ENCODE results near the gene SDCCAG8.

The SDCCAG8 gene

DNA sequence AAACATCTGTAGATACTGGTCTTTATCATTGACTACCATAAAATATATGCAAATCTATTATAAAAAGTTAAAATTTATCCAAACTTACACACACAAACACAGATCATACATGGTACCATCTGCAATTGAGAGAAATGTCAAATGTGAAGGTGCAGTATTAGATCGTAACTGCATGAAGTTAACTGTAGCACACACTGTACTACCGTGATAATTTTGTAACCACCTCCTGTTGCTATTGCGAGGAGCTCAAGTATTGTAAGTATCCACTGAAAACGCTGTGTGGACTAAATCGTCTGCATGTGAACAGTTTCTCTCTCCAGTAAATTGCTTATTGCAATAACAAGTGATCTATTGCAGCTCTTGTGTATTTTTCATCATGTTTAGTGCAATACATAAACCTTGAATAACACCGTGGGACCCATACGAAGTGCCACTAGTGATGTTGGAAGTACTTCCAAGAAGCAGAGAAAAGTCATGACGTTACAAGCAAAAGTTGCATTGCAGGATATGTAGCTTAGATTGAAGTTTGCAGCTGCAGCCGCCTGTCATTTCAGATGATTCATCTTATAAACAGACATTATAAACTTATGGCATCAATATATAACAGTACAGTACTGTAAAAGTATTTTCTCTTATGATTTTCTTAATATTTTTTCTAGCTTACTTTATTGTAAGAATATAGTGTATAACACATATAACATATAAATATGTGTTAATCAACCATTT is 172.9 kb downstream of the SDCCAG8 start:
- no peak for DNase-seq

DNA sequence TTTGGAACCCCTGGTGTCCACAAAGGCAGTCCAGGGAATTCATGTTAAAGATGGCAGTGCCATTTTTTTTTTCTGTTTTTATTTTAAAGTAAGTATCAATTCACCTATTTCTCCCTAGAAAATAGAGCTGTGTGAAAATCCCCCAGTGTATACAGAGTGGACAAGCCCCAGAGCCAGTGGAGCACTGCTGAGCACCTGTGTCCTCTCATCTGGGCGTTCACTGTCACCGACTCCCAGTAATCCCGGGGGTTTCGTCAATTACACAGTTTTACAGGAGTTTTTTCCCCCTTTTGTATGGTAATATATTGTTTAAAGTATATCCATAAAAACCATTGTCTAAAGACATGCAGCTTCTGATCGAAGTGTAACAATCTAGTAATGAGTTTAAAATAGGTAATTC is 175.8 kb downstream of the SDCCAG8 start:
- no peak for DNase-seq

DNA sequence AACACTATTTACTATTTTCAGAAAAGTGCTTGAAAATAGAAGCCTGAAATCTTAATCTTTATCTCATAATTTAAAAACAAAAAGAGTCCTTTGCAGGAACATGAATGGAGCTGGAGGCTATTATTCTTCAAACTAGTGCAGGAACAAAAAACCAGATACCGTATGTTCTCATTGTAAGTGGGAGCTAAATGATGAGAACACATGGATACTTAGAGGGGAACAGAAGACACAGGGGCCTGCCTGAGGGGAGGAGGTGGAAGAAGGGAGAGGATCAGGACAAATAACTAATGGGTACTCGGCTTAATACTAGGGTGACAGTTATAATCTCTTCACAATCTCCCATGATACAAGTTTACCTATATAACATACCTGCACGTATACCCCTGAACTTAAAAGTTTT is 176.3 kb downstream of the SDCCAG8 start:
- no peak for DNase-seq

DNA sequence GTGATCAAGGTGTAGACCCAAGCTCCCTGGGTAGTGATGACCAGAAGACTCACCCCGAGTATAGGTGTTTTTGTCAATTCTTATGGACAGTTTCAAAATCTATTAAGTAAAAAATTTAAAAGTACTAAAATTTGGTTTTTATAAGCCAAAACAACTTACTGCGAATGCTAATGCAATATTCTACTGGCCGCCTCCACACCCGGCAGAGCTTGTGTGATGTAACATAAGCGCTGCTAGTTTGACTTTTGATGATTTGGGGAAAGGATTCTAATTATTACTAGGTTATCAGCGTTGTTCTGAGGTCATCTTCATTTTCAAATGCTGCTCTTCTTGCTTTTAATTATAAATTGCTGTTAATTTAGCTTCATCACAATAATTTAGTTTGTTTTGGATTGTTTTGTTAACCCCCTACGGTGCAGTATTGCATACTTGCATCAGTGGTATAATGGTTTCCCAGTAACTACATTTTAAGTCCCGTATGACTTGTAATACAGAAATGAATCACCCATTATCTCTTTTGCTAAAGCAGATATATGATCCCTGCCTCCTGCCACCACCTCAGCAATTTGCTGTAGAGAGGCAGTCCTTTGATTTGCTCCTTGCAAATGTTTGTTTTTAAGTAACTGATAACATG is 178.0 kb downstream of the SDCCAG8 start:
- no peak for DNase-seq

DNA sequence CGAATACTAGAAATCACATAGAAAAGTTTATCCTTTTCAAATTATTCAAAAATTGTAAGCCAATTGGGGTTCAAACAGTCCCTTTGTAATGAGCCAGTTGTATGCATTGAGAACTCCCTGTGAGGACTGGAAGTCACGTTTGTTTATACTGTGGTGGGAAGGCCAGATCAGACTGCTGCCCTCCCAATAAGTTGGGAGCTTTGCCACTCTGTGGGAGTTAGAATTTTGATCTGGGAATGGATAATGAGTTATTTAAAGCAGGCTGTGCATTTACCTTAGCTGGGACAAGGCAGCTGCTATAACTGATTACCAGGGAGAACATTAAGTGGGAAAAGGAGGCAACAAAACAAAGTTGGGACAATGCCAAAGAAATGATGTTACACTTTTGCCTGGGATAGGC is 178.8 kb downstream of the SDCCAG8 start:
- no peak for DNase-seq

DNA sequence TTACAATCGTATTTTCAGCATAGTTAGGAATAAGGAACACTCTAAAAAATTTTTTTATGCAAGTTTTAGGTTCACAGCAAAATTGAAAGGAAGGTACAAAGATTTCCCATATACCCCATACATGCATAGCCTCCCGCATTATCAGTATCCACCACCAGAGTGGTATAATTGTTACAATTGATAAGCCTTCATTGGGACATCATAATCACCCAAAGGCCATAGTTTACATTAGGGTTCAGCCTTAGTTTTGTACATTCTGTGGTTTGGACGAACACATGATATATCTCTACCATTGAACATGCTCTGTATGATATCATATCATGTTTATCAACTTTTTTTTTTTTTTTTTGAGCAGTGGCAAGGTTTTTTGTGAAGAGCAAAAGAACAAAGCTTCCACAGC is 180.0 kb downstream of the SDCCAG8 start:
- no peak for DNase-seq

DNA sequence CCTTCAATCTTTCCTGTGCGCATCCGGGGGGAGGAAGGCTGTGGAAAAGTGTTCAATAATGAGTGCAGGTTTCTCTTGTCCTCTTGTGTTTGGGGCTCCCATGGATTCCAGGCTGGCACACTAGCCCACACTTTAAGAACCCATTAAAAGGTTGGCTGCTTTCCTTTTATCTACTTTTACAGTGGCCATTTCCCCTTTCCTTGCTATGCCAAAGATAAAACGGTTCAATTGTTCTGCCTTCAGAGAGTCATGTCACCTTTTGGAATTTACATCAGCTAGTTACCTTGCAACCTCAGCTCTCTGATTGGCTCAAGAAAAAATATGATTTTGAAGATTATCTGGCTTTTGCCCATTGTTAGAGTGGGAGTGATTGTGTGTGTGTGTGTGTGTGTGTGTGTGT is 182.3 kb downstream of the SDCCAG8 start:
- no peak for DNase-seq

DNA sequence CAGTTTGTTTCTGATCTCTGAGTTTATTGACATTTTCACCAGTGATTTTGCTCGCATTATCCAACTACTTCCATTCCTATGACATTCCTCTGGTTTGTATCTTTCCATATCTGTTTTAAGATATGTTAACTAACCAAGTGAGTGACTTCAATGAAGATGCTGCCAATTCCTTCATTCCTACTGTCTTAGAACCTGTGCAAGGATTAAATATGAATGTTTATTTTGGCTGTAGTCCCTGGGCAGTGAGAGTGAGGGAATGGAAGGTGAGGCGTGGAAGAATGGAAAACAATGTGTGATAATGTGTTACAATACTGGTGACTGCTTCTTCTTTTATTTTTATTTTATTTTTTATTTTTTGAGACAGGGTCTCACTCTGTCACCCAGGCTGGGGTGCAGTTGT is 183.0 kb downstream of the SDCCAG8 start:
- no peak for DNase-seq

DNA sequence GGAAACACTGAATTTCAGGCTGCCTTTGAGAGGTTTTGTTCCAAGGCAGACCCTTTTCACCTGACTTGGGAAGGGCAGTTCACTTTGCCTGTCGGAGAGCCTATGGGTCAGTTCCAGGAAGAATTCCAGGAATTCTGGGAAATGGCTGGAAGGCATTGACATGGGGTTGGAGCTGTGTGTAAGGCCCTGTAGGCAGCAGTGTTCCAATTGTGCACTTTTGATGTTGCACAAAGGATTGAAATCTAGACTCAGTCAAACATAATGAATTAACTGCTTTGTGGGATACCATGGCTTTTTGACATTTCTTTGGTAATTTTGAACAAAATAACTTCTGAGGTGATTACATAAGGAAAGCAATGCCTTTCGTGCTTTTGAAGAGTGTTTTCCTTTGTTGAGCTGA is 184.6 kb downstream of the SDCCAG8 start:
- no peak for DNase-seq

DNA sequence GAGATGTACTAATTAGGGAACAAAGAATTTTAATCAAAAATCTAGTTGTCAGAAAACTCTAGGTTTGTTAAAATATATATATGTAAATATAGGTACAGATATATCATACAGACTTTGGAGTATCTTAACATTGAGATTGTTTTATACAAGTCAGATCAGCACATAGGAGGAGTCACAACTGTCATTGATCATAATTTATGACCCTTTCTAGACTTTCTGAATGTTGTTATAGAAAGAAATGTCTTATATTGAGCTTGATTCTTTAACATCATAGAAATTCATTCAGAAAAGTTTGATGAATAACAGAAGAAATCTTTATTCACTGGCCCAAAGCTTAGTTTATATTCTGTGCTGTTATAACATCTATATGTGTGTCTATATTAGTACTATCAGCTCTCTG is 185.8 kb downstream of the SDCCAG8 start:
- no peak for DNase-seq

DNA sequence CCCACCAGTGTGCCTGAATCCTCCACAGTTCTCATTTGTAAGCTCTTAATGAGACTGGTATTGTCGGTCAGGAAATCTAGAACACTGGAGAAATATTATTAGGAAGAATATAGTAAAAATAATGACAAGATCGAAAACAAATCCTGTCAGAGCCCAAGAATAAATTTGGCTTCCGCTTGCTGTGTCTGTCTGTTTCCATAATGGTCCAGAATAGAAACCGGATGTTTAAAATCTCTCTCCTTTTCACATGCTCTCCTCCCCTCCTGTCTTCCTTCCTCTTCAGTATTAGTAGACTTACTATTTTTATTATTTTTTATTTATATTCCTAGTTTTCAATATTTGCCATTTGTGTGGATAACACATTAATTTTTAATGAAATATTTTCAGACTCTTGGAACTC is 187.7 kb downstream of the SDCCAG8 start:
- DNase-seq, result no peak

DNA sequence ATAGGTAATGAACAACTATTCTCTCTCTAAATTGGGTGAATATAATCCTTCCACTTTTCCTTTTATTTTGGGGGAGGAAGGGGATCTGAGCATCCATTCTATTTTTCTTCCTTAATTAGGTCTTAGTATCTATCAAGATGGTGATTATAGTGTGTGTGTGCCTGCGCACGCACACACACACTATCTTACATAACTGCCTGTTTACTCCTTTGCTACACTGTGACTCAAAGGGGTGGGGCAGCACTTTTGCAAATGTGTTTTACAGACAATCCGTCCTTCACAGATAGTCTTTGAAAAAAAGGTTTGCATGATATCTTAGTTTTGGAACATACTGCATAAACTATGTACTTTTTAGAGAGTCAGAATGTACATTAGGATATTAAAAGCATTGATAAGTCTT is 191.5 kb downstream of the SDCCAG8 start:
- DNase-seq, result no peak

DNA sequence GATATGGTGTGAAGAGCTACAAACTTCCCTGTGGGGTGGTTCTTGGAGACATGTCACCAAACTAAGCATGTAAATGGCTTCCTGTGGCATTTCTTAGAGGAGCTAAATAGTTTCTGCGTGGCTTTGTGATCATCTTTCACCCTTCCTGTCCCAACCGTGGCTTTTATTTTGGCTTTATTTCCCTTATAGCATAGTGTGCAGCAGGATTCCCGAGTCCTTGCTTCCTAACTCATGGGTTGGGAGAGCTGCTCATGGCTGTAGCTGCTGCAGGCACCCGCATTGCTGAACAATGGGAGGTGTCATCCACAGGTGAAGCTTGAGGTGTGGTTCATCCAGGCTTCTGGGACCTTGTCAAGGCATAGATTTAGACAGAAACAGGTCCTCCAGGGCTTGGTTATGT is 192.0 kb downstream of the SDCCAG8 start:
- DNase-seq, result no peak

DNA sequence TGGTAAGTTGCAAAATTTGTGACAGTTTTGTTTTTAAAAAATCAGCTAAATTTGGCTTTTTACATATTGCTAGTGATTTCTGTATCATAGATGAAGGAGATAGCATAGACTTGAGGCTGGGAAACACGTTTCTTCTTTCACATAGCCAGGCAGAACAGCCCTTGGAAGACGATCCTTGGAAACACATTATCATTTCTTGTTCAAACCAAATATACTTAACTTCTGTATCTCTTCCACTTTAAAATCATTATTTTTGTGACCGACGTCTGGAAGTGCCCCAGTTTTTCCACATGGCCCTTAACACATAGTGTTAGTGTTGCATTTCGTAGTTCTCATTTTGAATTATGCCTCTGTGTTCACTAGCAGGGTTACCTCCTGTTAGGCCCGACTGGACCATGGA is 193.5 kb downstream of the SDCCAG8 start:
- no peak for DNase-seq

DNA sequence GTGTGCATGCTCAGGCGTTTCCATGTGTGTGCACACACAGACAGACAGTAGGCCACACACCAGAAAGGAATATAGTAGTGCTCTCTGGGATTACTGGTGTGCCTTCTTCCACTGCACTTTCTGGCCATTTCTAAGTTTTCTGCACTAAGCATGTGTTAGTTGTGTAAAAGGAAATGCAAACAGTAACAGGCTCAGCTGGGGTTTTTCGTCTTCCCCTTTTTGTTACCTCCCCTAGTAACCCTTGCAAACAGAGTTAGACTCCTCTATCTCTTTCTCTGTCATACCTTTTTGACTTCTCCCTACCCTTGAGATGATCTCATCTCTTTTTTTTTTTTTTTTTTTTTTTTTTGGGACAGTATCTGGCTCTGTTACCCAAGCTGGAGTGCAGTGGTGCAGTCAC is 196.3 kb downstream of the SDCCAG8 start:
- no peak for DNase-seq

DNA sequence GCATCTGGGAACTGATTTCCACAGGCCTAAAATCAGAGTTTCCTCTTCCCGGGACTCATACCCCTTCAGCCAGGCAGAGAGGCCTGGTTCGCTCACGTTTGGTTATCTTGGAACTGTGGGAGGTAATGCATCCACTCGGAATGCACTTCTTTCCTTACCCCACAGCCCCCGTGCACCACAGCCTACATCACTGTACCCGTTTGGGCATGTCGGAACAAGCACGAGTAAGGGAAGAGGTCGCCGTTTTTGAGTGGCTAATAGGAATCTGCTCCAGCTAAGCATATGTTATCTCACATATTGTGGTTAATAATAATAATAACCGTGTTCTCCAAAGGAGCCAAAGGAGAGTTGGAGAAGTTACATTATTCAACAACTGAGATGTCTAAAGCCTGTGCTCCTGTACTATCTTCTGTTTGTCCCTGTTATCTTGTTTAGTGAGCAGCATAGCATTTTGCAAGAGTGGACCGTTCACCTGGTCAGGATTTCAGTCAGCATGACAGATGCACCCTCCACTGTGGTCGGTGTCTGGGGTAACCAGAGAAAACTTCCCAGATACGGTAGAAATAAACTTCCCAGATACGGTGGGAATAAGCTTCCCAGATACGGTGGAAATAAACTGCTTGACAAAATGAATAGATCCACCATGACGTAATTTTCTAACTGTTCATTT is 198.6 kb downstream of the SDCCAG8 start:
- DNase-seq, result no peak

DNA sequence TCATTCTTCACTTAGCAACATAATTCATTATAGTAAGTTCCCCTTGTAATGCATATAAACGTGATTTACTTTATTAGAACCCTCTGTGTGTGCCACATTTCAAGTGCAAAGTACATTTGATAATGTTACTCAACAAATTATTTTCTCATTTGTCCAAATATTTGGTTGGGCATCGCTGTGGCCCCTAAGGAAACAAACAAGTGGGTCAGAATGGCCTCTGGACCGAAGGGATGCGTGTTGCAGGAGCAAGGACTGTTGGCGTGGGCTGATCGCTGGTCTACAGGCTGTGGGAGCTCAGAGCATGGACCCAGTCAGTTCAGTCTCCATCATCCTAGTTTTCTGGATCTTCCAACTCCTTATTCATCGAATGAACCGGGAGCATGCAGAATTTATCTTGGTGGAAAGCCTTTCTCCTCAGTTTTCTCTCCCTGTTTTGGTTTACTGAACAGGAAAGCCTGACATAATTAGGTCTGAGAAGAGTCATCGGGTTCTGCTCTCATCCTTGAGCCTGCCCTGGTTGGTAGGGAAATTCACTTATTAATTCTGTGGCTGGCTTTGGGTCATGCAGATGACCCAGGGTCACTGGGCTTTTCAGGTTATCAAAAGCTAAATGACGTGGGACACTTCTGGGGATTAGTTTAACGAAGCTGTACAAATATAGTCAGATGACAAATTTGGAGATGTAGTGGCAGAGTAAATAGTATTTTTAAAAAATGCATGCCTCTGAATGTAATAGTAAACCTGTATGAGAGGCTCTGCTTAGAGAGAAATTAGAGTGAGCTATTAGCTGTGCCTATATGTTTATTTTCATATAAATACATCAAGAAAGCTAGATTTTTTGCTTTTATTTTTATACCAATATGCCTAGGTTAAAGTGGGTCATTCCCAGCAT is 200.2 kb downstream of the SDCCAG8 start:
- no peak for DNase-seq

DNA sequence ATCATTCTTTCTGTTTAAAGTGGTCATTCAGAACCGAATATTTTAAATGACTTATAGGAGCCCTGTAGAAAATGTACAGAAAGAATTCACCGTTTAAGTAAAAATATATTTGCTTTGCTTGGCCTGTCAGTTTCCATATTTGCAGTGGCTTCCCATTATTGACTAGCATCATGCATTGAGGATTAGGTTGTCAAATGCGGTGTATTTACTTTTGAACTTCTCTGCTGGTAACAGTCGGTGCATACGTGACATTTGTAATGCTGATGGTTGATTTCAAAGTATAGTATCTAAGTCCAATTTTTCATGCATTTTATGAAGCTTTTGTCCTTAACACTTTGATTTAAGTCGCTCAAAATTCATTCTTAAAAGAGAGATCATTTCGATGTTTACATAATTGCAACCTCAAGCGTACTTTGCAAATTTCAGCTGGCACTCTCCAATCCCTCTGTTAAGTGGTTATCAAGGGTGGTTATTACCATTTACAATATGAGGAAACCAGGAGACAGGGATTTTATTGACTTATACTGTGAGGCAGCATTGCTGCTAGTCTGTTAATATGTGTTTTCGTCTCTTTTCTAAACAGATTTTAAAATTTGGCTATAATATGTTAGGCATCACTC is 201.6 kb downstream of the SDCCAG8 start:
- DNase-seq, result peak; percentile 47

DNA sequence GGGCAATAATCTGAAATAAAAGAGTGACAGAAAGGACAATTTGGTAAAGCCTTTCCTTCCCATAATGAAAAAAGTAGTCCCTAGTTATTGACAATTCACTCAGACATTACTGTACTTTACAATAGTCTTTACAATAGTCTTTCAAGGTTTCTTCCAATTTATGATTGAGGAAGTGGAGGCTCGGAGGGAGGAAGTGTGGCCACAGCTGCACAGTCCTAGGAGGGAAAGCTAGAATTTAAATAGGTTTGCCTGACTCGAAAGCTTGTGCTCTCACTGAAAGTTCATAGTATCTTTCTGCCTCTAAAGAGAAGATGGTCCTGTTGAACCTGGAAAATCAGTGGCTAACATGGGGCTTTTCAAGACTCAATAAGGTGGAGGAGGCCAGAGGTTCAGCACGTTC is 203.2 kb downstream of the SDCCAG8 start:
- DNase-seq, result no peak

DNA sequence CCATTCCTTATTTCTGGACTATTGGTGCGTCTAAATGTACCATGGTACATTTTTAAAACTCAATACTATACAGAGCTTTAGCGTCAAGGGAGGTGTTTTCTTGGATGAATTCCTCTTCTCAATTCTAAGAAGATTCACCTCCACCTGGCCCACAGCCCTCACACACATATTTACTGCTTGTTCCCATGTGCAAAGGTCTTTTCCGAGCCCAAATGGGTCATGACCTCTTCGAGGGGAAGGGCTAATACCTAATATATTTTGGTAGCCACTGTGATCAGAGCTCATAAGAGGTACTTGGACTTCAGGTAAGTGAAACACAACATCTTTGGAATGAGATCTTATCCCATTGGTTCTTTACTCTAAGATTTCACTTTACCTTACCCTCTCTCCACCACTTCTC is 205.9 kb downstream of the SDCCAG8 start:
- no peak for DNase-seq

DNA sequence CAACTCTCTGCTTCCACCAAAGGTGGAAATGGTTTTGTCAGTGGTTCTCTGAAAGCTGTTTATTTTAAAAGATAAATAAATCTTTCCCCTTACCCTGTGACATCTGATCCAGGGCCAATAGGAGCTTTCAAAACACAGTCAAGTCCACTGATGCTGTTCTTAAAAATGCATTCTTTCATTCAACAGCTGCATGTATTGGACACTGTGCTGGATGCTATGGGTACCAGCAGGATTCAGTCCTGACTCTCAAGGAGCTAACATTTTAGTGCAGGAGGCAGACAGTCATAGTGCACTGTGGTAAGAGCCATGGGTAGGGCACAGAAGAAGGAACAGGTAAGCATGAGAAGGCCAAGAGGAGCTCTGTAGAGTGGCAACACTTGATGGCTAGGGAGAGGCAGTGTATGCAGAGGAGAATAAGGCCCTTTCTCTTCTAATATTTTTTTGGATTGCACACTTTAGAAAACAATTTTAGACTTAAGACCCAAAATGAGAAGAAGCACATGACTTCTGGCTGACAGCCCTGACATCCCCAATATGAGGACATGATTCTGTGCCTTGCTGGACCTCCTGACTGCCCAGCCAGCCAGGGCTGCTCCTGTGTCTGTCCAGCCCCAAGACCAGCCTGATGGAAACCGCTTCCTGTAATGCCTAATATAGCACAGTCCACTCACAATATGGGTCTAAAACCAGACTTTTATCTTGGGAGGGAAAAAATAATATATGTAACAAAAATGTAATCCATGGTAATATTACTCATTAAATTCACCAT is 207.3 kb downstream of the SDCCAG8 start:
- DNase-seq, result no peak

DNA sequence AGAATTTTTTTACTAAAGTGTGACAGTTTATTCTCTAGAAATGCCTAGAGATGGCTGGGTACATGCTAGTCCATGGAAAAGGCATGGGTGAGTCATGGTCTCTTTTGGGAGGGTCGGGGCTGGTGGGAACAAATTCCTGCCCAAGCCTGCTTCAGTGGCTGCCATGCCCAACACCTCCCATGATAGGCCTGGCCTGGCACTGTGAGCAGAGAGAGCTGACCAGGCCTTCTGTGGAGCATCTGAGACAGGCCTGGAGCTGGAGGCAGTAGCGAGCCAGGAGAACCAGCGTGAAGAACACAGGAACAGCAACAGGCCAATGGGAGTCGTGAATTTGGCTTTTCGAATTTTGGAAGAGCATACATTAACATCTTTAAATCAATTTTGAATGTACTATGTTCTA is 209.2 kb downstream of the SDCCAG8 start:
- no peak for DNase-seq
